ENCODE results near the gene KLRC3.
"Not testable (repeated sequence)": the region's sequence is repeated elsewhere in the genome, so short reads cannot be mapped to it uniquely, and the experiment has no call there.

The KLRC3 gene

DNA sequence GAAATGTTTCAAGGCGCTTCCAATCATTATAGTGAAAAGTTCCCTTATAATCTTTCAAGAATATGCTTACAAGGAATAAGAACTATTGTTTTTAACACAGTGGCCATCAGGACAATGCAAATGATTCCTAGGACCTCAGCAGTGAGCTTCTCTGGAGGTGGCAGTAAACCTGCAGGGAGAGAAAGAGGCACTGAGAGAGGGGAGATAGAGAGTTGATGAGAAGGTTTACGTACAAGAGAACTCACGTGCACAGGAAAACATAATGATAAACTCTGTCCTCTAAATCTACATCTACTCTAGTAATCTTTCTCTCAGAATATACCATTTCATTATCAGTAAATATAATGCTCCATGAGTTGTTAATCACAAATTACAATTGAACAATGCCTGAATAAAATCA, 11.6 kb downstream of the KLRC3 start:
- TF ChIP-seq, protein P1, sequence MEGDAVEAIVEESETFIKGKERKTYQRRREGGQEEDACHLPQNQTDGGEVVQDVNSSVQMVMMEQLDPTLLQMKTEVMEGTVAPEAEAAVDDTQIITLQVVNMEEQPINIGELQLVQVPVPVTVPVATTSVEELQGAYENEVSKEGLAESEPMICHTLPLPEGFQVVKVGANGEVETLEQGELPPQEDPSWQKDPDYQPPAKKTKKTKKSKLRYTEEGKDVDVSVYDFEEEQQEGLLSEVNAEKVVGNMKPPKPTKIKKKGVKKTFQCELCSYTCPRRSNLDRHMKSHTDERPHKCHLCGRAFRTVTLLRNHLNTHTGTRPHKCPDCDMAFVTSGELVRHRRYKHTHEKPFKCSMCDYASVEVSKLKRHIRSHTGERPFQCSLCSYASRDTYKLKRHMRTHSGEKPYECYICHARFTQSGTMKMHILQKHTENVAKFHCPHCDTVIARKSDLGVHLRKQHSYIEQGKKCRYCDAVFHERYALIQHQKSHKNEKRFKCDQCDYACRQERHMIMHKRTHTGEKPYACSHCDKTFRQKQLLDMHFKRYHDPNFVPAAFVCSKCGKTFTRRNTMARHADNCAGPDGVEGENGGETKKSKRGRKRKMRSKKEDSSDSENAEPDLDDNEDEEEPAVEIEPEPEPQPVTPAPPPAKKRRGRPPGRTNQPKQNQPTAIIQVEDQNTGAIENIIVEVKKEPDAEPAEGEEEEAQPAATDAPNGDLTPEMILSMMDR (IDR thresholded peaks at IDR 0.05; ENCODE audit: borderline replicate concordance, control extremely low read depth, extremely low read depth, insufficient read depth, missing control alignments), result no peak
- in situ Hi-C loops (cut with MboI; ENCODE audit: low sequenced_read_pairs, unreplicated experiment), result no loop called here

DNA sequence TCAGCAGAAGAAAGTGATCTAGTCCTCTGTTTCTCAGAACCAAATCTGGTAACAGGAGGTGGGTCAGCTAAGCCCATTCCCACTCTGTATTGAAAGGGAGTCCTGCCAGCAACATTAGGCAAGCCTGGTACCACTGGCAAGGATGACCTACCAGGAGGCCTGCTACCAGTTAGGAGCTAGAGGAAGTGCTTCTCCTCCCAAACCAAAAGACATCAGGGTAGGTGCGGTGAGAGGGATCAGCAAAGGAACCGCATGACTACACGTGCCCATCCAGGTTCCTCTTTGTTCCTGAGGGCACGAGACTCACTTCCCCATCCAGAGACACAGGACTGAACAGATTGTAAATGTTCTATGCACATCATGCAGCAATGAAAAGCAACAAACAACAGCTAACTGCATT, 13.7 kb downstream of the KLRC3 start:
- DNase-seq (ENCODE audit: low spot score), result no peak
- in situ Hi-C loops (cut with MboI; ENCODE audit: low sequenced_read_pairs, unreplicated experiment), result no loop called here

More for the DNA sequence above, 11.6 kb downstream of the KLRC3 start:
- DNase-seq (ENCODE audit: low spot score), result no peak

DNA sequence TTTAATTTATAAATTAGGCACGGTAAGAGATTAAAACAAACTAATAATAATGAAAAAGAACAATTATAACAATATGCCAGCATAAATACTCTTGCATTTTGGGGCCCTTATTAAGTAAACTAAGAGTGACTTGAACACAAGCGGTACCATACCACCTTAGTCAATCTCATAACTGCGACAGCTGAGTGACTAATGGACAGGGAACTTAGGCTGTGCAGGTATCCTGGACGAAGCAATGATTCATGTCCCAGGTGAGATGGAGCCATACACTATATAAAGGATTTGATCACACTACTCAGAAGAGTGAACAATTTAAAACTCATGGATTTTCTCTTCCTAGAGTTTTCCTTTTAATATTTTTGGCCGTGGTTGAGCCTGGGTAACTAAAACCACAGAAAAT, 15.1 kb downstream of the KLRC3 start:
- TF ChIP-seq, protein P1 (IDR thresholded peaks at IDR 0.05; ENCODE audit: borderline replicate concordance, control extremely low read depth, extremely low read depth, insufficient read depth, missing control alignments), result no peak
- no peak for DNase-seq (ENCODE audit: low spot score)
- in situ Hi-C loops (cut with MboI; ENCODE audit: low sequenced_read_pairs, unreplicated experiment), result no loop called here

More for the DNA sequence above, 13.7 kb downstream of the KLRC3 start:
- TF ChIP-seq, protein P1 (IDR thresholded peaks at IDR 0.05; ENCODE audit: borderline replicate concordance, control extremely low read depth, extremely low read depth, insufficient read depth, missing control alignments), result no peak

DNA sequence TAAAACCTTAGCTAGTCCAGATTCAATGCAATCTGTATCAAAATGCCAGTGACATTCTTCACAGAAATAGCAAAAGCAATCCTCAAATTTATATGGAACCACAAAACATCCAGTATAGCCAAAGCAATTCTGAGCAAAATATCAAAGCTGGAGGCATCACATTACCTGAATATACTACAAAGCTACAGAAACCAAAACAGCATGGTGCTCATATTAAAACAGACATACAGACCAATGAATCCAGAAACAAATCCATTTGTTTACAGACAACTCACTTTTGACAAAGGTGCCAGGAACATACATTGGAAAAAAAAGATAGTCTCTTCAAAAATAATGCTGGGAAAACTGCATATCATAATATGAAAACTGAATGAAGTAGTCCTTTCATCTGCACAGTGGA, 15.6 kb downstream of the KLRC3 start:
- in situ Hi-C loops (cut with MboI; ENCODE audit: low sequenced_read_pairs, unreplicated experiment), result no loop called here
- TF ChIP-seq, protein P1 (IDR thresholded peaks at IDR 0.05; ENCODE audit: borderline replicate concordance, control extremely low read depth, extremely low read depth, insufficient read depth, missing control alignments), result no peak
- DNase-seq (ENCODE audit: low spot score), result no peak

DNA sequence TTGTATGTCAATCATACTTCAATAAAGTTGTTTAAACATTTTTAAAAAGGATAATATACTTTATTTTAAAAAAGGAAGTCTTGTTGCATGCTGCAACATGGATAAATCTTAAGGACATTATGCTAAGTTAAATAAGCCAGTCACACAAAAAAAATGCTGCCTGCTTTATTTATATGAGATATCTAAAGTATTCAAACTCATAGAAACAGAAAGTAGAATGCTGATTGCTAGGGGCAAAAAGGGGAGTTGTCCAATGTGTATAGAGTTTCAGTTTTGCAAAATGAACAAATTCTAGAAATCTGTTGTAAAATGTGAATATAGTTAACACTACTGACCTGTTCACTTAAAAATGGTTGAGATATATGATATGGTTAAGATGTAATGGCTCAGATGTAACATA, 19.6 kb downstream of the KLRC3 start:
- TF ChIP-seq, protein P1 (IDR thresholded peaks at IDR 0.05; ENCODE audit: borderline replicate concordance, control extremely low read depth, extremely low read depth, insufficient read depth, missing control alignments), result no peak
- in situ Hi-C loops (cut with MboI; ENCODE audit: low sequenced_read_pairs, unreplicated experiment), result no loop called here

DNA sequence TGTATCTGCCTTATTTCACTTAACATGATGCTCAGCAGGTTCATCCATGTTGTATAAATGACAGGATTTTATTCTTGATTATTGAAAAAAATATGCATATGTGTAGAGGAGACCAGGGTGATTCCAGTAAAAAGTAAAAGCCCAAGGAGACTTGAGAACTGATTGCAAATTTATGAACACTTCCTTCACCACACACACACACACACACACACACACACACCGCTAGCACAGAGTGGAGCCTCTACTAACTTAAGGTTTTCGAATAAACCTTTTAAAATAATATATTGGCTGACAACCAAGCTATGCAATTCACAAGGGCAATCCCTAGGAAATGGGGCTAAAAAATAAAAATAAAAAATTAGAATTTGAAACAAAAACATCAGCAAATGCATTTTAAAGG, 22.2 kb downstream of the KLRC3 start:
- DNase-seq (ENCODE audit: low spot score), result no peak
- TF ChIP-seq, protein P1 (IDR thresholded peaks at IDR 0.05; ENCODE audit: borderline replicate concordance, control extremely low read depth, extremely low read depth, insufficient read depth, missing control alignments), result no peak
- in situ Hi-C loops (cut with MboI; ENCODE audit: low sequenced_read_pairs, unreplicated experiment), result no loop called here

More for the DNA sequence above, 19.6 kb downstream of the KLRC3 start:
- DNase-seq (ENCODE audit: low spot score), result no peak

DNA sequence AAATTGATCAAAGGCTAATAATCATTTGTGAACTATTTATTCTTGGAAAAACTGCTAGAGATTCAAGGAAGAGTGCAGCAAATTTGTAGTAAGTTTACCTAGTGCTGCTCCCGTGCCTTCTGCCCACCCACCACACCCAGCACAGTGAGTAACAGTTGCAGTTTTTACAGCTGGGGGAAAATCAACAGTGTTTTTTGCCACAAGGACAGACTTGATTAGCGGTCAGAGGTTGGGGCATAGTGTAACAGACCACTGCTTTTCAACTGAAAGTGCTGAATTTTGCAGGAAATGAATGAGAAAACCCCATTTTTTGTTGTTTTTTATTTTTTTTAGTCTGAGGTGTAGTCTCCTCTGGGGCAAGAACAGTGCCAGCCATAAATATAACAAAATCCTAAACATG, 23.1 kb downstream of the KLRC3 start:
- TF ChIP-seq, protein P1 (IDR thresholded peaks at IDR 0.05; ENCODE audit: borderline replicate concordance, control extremely low read depth, extremely low read depth, insufficient read depth, missing control alignments), result no peak
- no peak for DNase-seq (ENCODE audit: low spot score)
- in situ Hi-C loops (cut with MboI; ENCODE audit: low sequenced_read_pairs, unreplicated experiment), result no loop called here

DNA sequence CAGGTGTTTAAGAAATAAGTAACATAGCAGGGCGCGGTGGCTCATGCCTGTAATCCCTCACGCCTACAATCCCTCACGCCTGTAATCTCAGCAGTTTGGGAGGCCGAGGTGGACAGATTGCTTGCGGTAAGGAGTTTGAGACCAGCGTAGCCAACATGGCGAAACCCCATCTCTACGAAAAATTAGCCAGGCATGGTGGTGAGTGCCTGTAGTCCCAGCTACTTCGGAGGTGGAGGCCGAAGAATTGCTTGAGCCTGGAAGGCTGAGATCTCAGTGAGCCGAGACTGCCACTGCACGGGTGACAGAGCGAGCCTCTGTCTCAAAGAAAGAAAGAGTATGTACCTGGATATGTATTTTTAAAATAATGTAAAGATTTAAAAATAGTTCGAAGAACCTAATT, 24.2 kb downstream of the KLRC3 start:
- DNase-seq (ENCODE audit: low spot score); in situ Hi-C loops (cut with MboI; ENCODE audit: low sequenced_read_pairs, unreplicated experiment): not testable (repeated sequence)
